B cell (primary cell): ENCODE data around the gene JAK1.

ENCODE experiments used
- EZH2 ChIP-seq: IDR thresholded peaks from 2 replicates; pipeline ENCODE4 v1.6.1; 2012; ENCODE audit warnings: borderline replicate concordance, low read depth, mild to moderate bottlenecking, moderate library complexity, low read length; ENCODE audit not compliant: insufficient read depth, poor library complexity, severe bottlenecking
- TF ChIP-seq, protein P1 (sequence below): fragments of 200-600 bp; IDR thresholded peaks from one replicate; pipeline ENCODE4 v1.8.0; 2022; ENCODE audit warnings: antibody characterized with exemption, mild to moderate bottlenecking

DNA sequence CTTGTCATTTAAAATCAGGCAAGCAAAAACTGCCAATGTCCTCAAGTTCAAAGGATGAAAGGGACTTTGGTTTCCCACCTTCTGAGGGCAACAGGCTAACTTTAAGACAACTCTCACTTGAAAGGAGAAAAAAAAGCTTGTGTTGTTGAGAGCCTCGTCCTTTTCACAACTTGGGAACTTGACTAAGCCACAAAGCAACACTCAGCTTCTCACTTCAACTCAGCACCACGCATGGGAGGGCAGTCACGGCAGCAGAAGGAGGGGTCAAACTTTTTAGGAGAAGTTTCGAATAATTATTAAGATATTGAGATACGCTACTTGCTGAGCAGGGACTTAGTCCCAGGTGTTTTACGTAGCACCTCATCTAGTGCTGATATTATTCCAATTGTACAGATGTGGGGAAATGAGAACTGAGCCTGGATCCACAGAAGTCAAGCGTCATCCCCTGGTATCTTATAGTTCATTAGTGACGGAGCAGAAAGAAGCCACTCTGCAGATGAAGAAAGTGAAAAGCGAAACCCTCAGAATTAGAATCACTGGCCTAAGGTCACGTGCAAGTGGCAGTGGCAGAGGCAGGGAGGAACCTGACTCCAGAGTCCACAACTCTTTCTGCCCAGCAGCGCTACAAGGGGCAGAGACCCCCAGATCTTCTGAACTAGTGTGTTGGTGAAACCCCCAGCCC, 83.6 kb downstream of the JAK1 start:
- TF ChIP-seq, protein P1, sequence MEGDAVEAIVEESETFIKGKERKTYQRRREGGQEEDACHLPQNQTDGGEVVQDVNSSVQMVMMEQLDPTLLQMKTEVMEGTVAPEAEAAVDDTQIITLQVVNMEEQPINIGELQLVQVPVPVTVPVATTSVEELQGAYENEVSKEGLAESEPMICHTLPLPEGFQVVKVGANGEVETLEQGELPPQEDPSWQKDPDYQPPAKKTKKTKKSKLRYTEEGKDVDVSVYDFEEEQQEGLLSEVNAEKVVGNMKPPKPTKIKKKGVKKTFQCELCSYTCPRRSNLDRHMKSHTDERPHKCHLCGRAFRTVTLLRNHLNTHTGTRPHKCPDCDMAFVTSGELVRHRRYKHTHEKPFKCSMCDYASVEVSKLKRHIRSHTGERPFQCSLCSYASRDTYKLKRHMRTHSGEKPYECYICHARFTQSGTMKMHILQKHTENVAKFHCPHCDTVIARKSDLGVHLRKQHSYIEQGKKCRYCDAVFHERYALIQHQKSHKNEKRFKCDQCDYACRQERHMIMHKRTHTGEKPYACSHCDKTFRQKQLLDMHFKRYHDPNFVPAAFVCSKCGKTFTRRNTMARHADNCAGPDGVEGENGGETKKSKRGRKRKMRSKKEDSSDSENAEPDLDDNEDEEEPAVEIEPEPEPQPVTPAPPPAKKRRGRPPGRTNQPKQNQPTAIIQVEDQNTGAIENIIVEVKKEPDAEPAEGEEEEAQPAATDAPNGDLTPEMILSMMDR: no peak
- TF ChIP-seq EZH2: no peak
